HEK293 (cell line): ENCODE results near the gene GCNA.

Experiments
- CTCF ChIA-PET: fragments of 350-600 bp; formaldehyde crosslinking; extraction: SDS; loops from one replicate; lab custom pipeline; 2021; ENCODE audit warnings: antibody characterized with exemption; lab: Yijun Ruan, JAX
- POLR2A ChIA-PET: fragments of 300-600 bp; formaldehyde crosslinking; extraction: SDS; loops from one replicate; lab custom pipeline; 2020; ENCODE audit warnings: antibody characterized with exemption, inconsistent platforms; lab: Yijun Ruan, JAX
- H3K27ac ChIP-seq: fragments of 200-500 bp; sonication (Bioruptor generic); 2 replicates; pipeline ENCODE4 v1.5.1; 2014; ENCODE audit warnings: low read depth, low read length, control low read depth, inconsistent platforms; ENCODE audit errors: extremely low read depth
- H3K36me3 ChIP-seq, 2 experiments: fragments of 200-500 bp in 1 of 2; sonication (Bioruptor generic) in 1 of 2; 1 replicate in 1 of 2; 2 replicates in 1 of 2; pipeline ENCODE4 v1.5.1; 2014 to 2017; ENCODE audit warnings: inconsistent platforms in 2 of 2, low read length in 2 of 2; ENCODE audit not compliant: control insufficient read depth in 2 of 2, insufficient read depth in 1 of 2
- H3K4me1 ChIP-seq: fragments of 200-500 bp; sonication (Bioruptor generic); 2 replicates; pipeline ENCODE4 v1.5.1; 2014; ENCODE audit warnings: mild to moderate bottlenecking, low read length, inconsistent platforms; ENCODE audit not compliant: control insufficient read depth, insufficient read depth
- H3K4me3 ChIP-seq: 2 replicates; pipeline ENCODE4 v1.5.1; 2011; ENCODE audit warnings: low read depth, mild to moderate bottlenecking, control low read depth, low read length, moderate library complexity
- H3K9me3 ChIP-seq: fragments of 200-500 bp; sonication (Bioruptor generic); 2 replicates; pipeline ENCODE4 v1.5.1; 2014; ENCODE audit warnings: low read depth, low read length, inconsistent platforms; ENCODE audit not compliant: control insufficient read depth, insufficient read depth
- GFI1B ChIP-seq: fragments of 450-650 bp; formaldehyde crosslinking; IDR thresholded peaks from 2 replicates; pipeline ENCODE4 v1.5.1; 2016; ENCODE audit warnings: missing biosample characterization, missing genetic modification characterization
- GLIS2 ChIP-seq: fragments of 450-650 bp; formaldehyde crosslinking; IDR thresholded peaks from 2 replicates; pipeline ENCODE4 v1.5.1; 2016; ENCODE audit warnings: missing biosample characterization, missing genetic modification characterization
- SCRT2 ChIP-seq: fragments of 450-650 bp; formaldehyde crosslinking; IDR thresholded peaks from 2 replicates; pipeline ENCODE4 v1.5.1; 2016; ENCODE audit warnings: missing biosample characterization, missing genetic modification characterization
- TCF7L2 ChIP-seq: IDR thresholded peaks from 2 replicates; pipeline ENCODE4 v1.6.1; 2011; ENCODE audit warnings: low read depth, mild to moderate bottlenecking, inconsistent platforms, low read length, moderate library complexity, borderline replicate concordance
- ZEB2 ChIP-seq: fragments of 450-650 bp; formaldehyde crosslinking; IDR thresholded peaks from 2 replicates; pipeline ENCODE4 v1.5.1; 2016; ENCODE audit warnings: missing biosample characterization, missing genetic modification characterization
- ZFHX2 ChIP-seq: fragments of 450-650 bp; formaldehyde crosslinking; conservative IDR thresholded peaks from 2 replicates; pipeline ENCODE4 v1.5.1; 2016; ENCODE audit warnings: missing biosample characterization, missing genetic modification characterization
- ZNF157 ChIP-seq: fragments of 450-650 bp; formaldehyde crosslinking; IDR thresholded peaks from 2 replicates; pipeline ENCODE4 v1.5.1; 2016; ENCODE audit warnings: missing biosample characterization, missing genetic modification characterization
- ZNF174 ChIP-seq: fragments of 450-650 bp; formaldehyde crosslinking; IDR thresholded peaks from 2 replicates; pipeline ENCODE4 v1.5.0; 2017; ENCODE audit warnings: missing biosample characterization, mild to moderate bottlenecking, missing genetic modification characterization
- ZNF175 ChIP-seq: fragments of 450-650 bp; formaldehyde crosslinking; IDR thresholded peaks from 2 replicates; pipeline ENCODE4 v1.5.1; 2016; ENCODE audit warnings: missing biosample characterization, missing genetic modification characterization
- ZNF2 ChIP-seq: fragments of 450-650 bp; formaldehyde crosslinking; IDR thresholded peaks from 2 replicates; pipeline ENCODE4 v1.5.1; 2016; ENCODE audit warnings: missing biosample characterization, missing genetic modification characterization
- ZNF274 ChIP-seq, 2 experiments: fragments of 200-500 bp in 1 of 2; fragments of 450-650 bp in 1 of 2; sonication (Bioruptor generic) in 1 of 2; formaldehyde crosslinking in 1 of 2; IDR thresholded peaks; 2 replicates each; pipeline versions ENCODE4 v1.5.1 to v1.6.1; 2014 to 2016; ENCODE audit warnings: borderline replicate concordance in 1 of 2, inconsistent platforms in 1 of 2, low read length in 1 of 2, missing biosample characterization in 1 of 2, missing genetic modification characterization in 1 of 2
- ZNF335 ChIP-seq: fragments of 450-650 bp; formaldehyde crosslinking; conservative IDR thresholded peaks from 2 replicates; pipeline ENCODE4 v1.5.1; 2016; ENCODE audit warnings: missing biosample characterization, missing genetic modification characterization
- ZNF423 ChIP-seq: fragments of 450-650 bp; formaldehyde crosslinking; IDR thresholded peaks from 2 replicates; pipeline ENCODE4 v1.5.1; 2016; ENCODE audit warnings: missing biosample characterization, missing genetic modification characterization
- ZNF600 ChIP-seq: fragments of 450-650 bp; formaldehyde crosslinking; IDR thresholded peaks from 2 replicates; pipeline ENCODE4 v1.5.1; 2016; ENCODE audit warnings: missing biosample characterization, missing genetic modification characterization
- ZNF610 ChIP-seq: fragments of 450-650 bp; formaldehyde crosslinking; IDR thresholded peaks from 2 replicates; pipeline ENCODE4 v1.5.1; 2016; ENCODE audit warnings: missing biosample characterization, missing genetic modification characterization, borderline replicate concordance
- ZNF658 ChIP-seq: fragments of 450-650 bp; formaldehyde crosslinking; IDR thresholded peaks from 2 replicates; pipeline ENCODE4; 2016; ENCODE audit warnings: missing biosample characterization, missing genetic modification characterization
- ZNF791 ChIP-seq: fragments of 450-650 bp; formaldehyde crosslinking; IDR thresholded peaks from 2 replicates; pipeline ENCODE4 v1.5.1; 2016; ENCODE audit warnings: missing biosample characterization, missing genetic modification characterization
- ZSCAN23 ChIP-seq: fragments of 450-650 bp; formaldehyde crosslinking; IDR thresholded peaks from 2 replicates; pipeline ENCODE4 v1.5.1; 2016; ENCODE audit warnings: missing biosample characterization, missing genetic modification characterization
- TF ChIP-seq, protein P1 (sequence below): fragments of 450-650 bp; formaldehyde crosslinking; IDR thresholded peaks from 2 replicates; pipeline ENCODE4 v1.5.1; 2016; ENCODE audit warnings: missing biosample characterization, missing genetic modification characterization
- TF ChIP-seq, protein P2 (sequence below): sonication (generic); formaldehyde crosslinking; IDR thresholded peaks from 2 replicates; pipeline ENCODE4 v1.8.1; 2022; ENCODE audit warnings: mild to moderate bottlenecking, moderate library complexity, missing genetic modification reagents
- TF ChIP-seq, protein P3 (sequence below): fragments of 450-650 bp; formaldehyde crosslinking; IDR thresholded peaks from 2 replicates; pipeline ENCODE4 v1.5.1; 2016; ENCODE audit warnings: missing biosample characterization, missing genetic modification characterization

GCNA gene

GRCh38 chrX:71537743-71538142 lies 40.5 kb upstream of the GCNA start:
- peaks cover 23% of the 10 kb centered on the region for H3K4me1 ChIP-seq
- H3K36me3 ChIP-seq: peaks cover 6 to 14% of the 10 kb centered on the region in 2 experiments
- no peaks in the 10 kb centered on the region for H3K9me3 ChIP-seq
- no peak overlapping the region for H3K27ac ChIP-seq
- H3K4me3 ChIP-seq: no peak overlapping the region
- ChIA-PET POLR2A (no interaction called here), CTCF (no interaction called here)
- TF ChIP-seq ZNF175 (tag by site-specific recombination) (no peak), SCRT2 (tag by site-specific recombination) (peak; percentile 44; the same call in 1 of the 2 replicates), ZNF274 (IDR thresholded peaks at IDR 0.05; ENCODE audit: low read length) (no peak), ZNF274 (tag by site-specific recombination; IDR thresholded peaks at IDR 0.05; ENCODE audit: borderline replicate concordance) (no peak)
- TF ChIP-seq, protein P1, sequence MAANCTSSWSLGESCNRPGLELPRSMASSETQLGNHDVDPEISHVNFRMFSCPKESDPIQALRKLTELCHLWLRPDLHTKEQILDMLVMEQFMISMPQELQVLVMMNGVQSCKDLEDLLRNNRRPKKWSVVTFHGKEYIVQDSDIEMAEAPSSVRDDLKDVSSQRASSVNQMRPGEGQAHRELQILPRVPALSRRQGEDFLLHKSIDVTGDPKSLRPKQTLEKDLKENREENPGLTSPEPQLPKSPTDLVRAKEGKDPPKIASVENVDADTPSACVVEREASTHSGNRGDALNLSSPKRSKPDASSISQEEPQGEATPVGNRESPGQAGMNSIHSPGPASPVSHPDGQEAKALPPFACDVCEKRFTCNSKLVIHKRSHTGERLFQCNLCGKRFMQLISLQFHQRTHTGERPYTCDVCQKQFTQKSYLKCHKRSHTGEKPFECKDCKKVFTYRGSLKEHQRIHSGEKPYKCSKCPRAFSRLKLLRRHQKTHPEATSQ: no peak

GRCh38 chrX:71540801-71541200 lies 37.4 kb upstream of the GCNA start:
- TF ChIP-seq, protein P2, sequence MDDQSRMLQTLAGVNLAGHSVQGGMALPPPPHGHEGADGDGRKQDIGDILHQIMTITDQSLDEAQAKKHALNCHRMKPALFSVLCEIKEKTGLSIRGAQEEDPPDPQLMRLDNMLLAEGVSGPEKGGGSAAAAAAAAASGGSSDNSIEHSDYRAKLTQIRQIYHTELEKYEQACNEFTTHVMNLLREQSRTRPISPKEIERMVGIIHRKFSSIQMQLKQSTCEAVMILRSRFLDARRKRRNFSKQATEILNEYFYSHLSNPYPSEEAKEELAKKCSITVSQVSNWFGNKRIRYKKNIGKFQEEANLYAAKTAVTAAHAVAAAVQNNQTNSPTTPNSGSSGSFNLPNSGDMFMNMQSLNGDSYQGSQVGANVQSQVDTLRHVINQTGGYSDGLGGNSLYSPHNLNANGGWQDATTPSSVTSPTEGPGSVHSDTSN (CRISPR knock-in tag): no peak
- TF ChIP-seq, protein P3, sequence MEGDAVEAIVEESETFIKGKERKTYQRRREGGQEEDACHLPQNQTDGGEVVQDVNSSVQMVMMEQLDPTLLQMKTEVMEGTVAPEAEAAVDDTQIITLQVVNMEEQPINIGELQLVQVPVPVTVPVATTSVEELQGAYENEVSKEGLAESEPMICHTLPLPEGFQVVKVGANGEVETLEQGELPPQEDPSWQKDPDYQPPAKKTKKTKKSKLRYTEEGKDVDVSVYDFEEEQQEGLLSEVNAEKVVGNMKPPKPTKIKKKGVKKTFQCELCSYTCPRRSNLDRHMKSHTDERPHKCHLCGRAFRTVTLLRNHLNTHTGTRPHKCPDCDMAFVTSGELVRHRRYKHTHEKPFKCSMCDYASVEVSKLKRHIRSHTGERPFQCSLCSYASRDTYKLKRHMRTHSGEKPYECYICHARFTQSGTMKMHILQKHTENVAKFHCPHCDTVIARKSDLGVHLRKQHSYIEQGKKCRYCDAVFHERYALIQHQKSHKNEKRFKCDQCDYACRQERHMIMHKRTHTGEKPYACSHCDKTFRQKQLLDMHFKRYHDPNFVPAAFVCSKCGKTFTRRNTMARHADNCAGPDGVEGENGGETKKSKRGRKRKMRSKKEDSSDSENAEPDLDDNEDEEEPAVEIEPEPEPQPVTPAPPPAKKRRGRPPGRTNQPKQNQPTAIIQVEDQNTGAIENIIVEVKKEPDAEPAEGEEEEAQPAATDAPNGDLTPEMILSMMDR (tag by site-specific recombination): no peak
- TF ChIP-seq ZNF600 (tag by site-specific recombination) (peak; percentile 17; the same call in 1 of the 2 replicates), ZNF791 (tag by site-specific recombination) (no peak), ZNF658 (tag by site-specific recombination) (no peak), ZEB2 (tag by site-specific recombination) (no peak), ZNF174 (tag by site-specific recombination) (no peak), ZNF335 (tag by site-specific recombination) (peak; percentile 46; the same call in 1 of the 2 replicates), ZNF157 (tag by site-specific recombination) (no peak), ZNF2 (tag by site-specific recombination) (no peak), GFI1B (tag by site-specific recombination) (no peak), ZSCAN23 (no peak), ZFHX2 (no peak), GLIS2 (tag by site-specific recombination) (no peak), ZNF423 (tag by site-specific recombination) (no peak), TCF7L2 (no peak), ZNF610 (tag by site-specific recombination) (no peak)
- POLR2A ChIA-PET: interaction anchor here (0.6 kb wide), 1 partner anchor 175 kb away, joined by 4 read pairs; no protein-coding TSS in a partner anchor
- CTCF ChIA-PET: interaction anchor here (1.0 kb wide), 1 partner anchor 123 kb away, joined by 3 read pairs; no protein-coding TSS in a partner anchor
- Histone ChIP-seq H3K9me3 (no peaks in the 10 kb centered on the region), H3K4me3 (no peak overlapping the region), H3K36me3 (peaks cover 6 to 32% of the 10 kb centered on the region in 2 experiments), H3K27ac (no peak overlapping the region), H3K4me1 (peaks cover 26% of the 10 kb centered on the region)
